ENCODE data around the gene EMC7.

Gene EMC7

GRCh38 chr15:34038871-34039789 is 62.5 kb downstream of the EMC7 start, which contains the start of gene AVEN:
AVEN (minus strand) TSS chr15:34039204; CDS start chr15:34039046, 158 bp downstream.
- DNase-seq, result peak in 32 of 51 donors; percentile 3 to 67 (median 48)

DNA sequence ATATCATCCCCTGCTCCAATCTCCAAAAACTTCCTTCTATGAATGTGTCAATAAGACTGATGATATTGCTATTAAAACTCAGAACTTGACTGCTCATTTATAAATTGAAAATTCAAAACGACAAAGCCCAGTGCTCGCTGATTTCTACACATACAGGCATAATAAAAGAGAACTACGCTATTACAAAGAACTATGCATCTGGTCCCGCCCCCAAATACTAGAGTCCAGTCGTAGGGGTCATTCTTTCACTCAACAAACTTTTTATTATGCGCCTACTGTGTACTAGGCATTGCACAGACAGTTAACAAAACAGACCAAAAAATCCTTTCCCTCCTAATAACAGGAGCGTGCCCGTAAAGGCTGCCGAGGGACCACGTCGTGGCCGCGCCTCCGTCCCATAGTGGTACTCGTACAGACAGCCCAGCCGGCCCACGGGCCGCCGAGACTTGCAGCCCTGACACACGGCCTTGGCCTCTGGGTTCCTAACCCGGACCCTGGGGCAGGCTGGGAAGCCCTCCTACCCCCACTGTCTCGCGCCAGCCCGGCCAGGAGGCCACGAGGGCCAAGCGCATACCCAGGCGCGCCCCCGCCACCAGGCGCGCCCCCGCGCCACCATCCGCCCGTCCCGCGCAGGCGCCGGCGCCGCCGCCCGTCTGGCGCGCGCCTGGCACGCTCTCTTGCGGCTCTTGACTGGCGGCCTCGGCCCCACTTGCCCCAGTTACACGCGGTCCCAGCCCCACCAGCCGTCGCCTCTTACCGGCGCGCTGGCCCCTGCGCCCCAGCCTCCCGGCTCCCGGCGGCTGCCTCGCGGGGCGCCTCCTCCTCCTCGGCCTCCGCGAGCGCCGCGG is 63.4 kb downstream of the EMC7 start:
- DNase-seq, result peak in 50 of 51 donors; percentile 20 to 88 (median 72)
